ENCODE data around the gene FBXO8.

Gene FBXO8

GRCh38 chr4:174204164-174204831 lies 79.2 kb downstream of the FBXO8 start:
- no peak for DNase-seq

GRCh38 chr4:174201871-174202270 lies 81.6 kb downstream of the FBXO8 start:
- no peak for DNase-seq

GRCh38 chr4:174199735-174200134 lies 83.7 kb downstream of the FBXO8 start:
- no peak for DNase-seq

GRCh38 chr4:174198828-174199227 lies 84.6 kb downstream of the FBXO8 start:
- no peak for DNase-seq

- DNase-seq: no peak
These were observed 85.1 kb downstream of the FBXO8 start for GRCh38 chr4:174198396-174198795.

- no peak for DNase-seq
These were observed 89.8 kb downstream of the FBXO8 start for GRCh38 chr4:174193438-174194374.

GRCh38 chr4:174192943-174193342 lies 90.5 kb downstream of the FBXO8 start:
- DNase-seq: no peak

GRCh38 chr4:174190832-174191500 lies 92.5 kb downstream of the FBXO8 start:
- no peak for DNase-seq

GRCh38 chr4:174189392-174190015 lies 94.0 kb downstream of the FBXO8 start:
- no peak for DNase-seq

Data from CD4-positive, alpha-beta T cell treated with Interleukin-17A for 1 hour (primary cell).